Lower leg skin (tissue), 3 donors: ENCODE results near the gene TTC33.

Experiments used
- CTCF ChIP-seq, 3 donors: fragments of 450-650 bp; IDR thresholded peaks; one replicate each; pipeline ENCODE4 v1.5.1; 2016; ENCODE audit warnings: antibody characterized with exemption in 3 of 3, mild to moderate bottlenecking in 3 of 3, moderate library complexity in 2 of 3
- POLR2A ChIP-seq, 2 donors: fragments of 450-650 bp; IDR thresholded peaks; one replicate each; pipeline ENCODE4 v1.6.1; 2016 to 2017; ENCODE audit warnings: antibody characterized with exemption in 2 of 2, mild to moderate bottlenecking in 1 of 2, moderate library complexity in 1 of 2

GRCh38 chr5:40505031-40505430 is 250.7 kb downstream of the TTC33 start:
- no peak for TF ChIP-seq CTCF (IDR thresholded peaks at IDR 0.05)
- TF ChIP-seq POLR2A (IDR thresholded peaks at IDR 0.05), result no peak
